HL-60 (cell line): ENCODE measurements around the gene GRIK2.

Experiments used
- DNase-seq, 2 experiments: peaks; one replicate each; pipeline ENCODE4 v3.0.0-alpha.2; 2010 to 2020; ENCODE audit warnings: low read depth in 1 of 2, low spot score in 1 of 2
- H3K27ac ChIP-seq: fragments of 250-450 bp; sonication (Bioruptor Pico); replicated peaks from 2 replicates; pipeline ENCODE4 v1.5.1; 2020; ENCODE audit warnings: mild to moderate bottlenecking, moderate library complexity
- H3K27me3 ChIP-seq: fragments of 250-450 bp; sonication (Bioruptor Pico); 2 replicates; pipeline ENCODE4 v1.5.1; 2021; ENCODE audit warnings: mild to moderate bottlenecking, moderate library complexity; ENCODE audit not compliant: insufficient read depth, poor library complexity, severe bottlenecking
- H3K4me3 ChIP-seq: replicated peaks from 2 replicates; pipeline ENCODE4 v1.5.1; 2011; ENCODE audit warnings: mild to moderate bottlenecking, control low read depth, low read length; ENCODE audit not compliant: insufficient read depth
- GABPA ChIP-seq: IDR thresholded peaks from 2 replicates; pipeline ENCODE4 v1.6.1; 2012; ENCODE audit warnings: low read depth
- POLR2AphosphoS5 ChIP-seq: IDR thresholded peaks from 2 replicates; pipeline ENCODE4 v1.6.1; 2012; ENCODE audit warnings: low read depth
- REST ChIP-seq: IDR thresholded peaks from 2 replicates; pipeline ENCODE4 v1.6.1; 2012; ENCODE audit warnings: low read depth; ENCODE audit not compliant: insufficient replicate concordance
- SPI1 ChIP-seq: IDR thresholded peaks from 2 replicates; pipeline ENCODE4 v1.6.1; 2012; ENCODE audit warnings: low read depth, mild to moderate bottlenecking, borderline replicate concordance
- TF ChIP-seq, protein P1 (sequence below): IDR thresholded peaks from one replicate; pipeline ENCODE4 v1.5.1; 2011; ENCODE audit warnings: low read length, control low read depth, inconsistent platforms; ENCODE audit not compliant: insufficient read depth

GRIK2 gene

GRCh38 chr6:101522254-101522653 is 128.7 kb downstream of the GRIK2 start:
- no peak overlapping the region for H3K4me3 ChIP-seq
- no peak overlapping the region for H3K27ac ChIP-seq
- DNase-seq = no peak
- H3K27me3 ChIP-seq = no peaks in the 10 kb centered on the region
- no peak for TF ChIP-seq GABPA
- TF ChIP-seq POLR2AphosphoS5 = no peak
- TF ChIP-seq, protein P1, sequence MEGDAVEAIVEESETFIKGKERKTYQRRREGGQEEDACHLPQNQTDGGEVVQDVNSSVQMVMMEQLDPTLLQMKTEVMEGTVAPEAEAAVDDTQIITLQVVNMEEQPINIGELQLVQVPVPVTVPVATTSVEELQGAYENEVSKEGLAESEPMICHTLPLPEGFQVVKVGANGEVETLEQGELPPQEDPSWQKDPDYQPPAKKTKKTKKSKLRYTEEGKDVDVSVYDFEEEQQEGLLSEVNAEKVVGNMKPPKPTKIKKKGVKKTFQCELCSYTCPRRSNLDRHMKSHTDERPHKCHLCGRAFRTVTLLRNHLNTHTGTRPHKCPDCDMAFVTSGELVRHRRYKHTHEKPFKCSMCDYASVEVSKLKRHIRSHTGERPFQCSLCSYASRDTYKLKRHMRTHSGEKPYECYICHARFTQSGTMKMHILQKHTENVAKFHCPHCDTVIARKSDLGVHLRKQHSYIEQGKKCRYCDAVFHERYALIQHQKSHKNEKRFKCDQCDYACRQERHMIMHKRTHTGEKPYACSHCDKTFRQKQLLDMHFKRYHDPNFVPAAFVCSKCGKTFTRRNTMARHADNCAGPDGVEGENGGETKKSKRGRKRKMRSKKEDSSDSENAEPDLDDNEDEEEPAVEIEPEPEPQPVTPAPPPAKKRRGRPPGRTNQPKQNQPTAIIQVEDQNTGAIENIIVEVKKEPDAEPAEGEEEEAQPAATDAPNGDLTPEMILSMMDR = no peak
- no peak for TF ChIP-seq REST
- no peak for TF ChIP-seq SPI1

GRCh38 chr6:101527467-101527866 is 134.0 kb downstream of the GRIK2 start:
- no peaks in the 10 kb centered on the region for H3K27me3 ChIP-seq
- TF ChIP-seq, protein P1 = no peak
- TF ChIP-seq SPI1 (no peak), GABPA (no peak), POLR2AphosphoS5 (no peak), REST (no peak)
- no peak overlapping the region for H3K27ac ChIP-seq
- no peak for DNase-seq
- H3K4me3 ChIP-seq = no peak overlapping the region

- no peak overlapping the region for H3K4me3 ChIP-seq
- H3K27ac ChIP-seq = no peak overlapping the region
- TF ChIP-seq REST = no peak
- TF ChIP-seq, protein P1 = no peak
- no peak for TF ChIP-seq POLR2AphosphoS5
- TF ChIP-seq SPI1 = no peak
- no peak for TF ChIP-seq GABPA
- no peak for DNase-seq
- no peaks in the 10 kb centered on the region for H3K27me3 ChIP-seq
Measured at GRCh38 chr6:101528801-101529200, 135.3 kb downstream of the GRIK2 start.
